Stimulated activated CD8-positive, alpha-beta memory T cell treated with anti-CD3 and anti-CD28 coated beads, Interleukin-7, amount 100 ng/mL, for 4 hours (primary cell): ENCODE measurements around the gene RCN2.
A peak's percentile ranks its signal among the peaks of the same experiment; 100 is the strongest.

ENCODE experiments used
- DNase-seq, 2 donors: peaks; one replicate each; pipeline ENCODE4 v3.0.0-alpha.2; 2020; ENCODE audit warnings: low read depth in 2 of 2

RCN2 gene

DNA sequence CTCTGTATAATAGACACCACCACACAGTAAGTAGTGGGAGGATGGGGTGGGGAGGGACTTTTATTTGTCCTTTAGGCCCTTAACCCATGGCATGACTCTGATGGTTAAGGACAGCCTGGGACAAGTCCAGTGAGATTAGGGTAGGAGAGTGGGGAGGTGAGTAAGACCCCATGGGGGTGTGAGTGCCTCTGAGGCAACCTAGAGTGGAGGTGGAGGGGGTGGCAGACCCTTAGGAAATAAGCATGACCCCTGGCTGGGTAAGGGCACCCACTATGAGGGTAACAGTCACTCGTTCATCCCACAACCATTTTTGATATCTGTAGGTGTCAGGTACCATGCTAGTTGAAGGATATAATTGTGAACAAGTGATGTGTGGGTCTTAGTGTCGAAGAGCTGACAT lies 42.4 kb downstream of the RCN2 start:
- no peak for DNase-seq

DNA sequence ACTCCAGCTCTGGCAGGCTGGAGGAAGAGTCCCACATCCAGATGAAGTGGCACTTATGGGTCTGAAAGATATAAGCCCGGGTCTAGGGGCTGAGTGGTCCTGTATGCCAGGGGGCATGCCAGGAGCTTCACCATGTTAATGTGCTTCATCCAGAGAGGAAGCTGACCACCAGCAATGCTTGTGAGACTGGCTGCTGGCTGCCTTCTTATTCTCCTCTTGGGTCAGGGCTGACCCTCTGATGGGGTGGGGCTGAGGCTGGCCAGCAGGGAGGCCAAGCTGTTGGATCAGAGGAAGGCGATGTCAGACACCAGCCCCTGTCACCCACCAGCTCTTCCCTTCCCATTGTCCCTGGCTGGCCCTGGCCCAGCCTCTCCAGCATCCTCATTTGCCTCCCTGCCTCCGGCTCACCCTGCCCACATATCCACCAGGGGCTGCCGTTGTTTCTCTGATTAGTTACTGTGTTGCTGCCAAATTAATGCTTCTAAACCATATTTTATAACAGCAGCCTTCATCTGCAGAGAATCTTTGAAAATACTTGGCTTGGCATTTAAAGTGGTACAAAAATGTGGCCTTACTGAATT lies 43.0 kb downstream of the RCN2 start:
- DNase-seq: no peak

DNA sequence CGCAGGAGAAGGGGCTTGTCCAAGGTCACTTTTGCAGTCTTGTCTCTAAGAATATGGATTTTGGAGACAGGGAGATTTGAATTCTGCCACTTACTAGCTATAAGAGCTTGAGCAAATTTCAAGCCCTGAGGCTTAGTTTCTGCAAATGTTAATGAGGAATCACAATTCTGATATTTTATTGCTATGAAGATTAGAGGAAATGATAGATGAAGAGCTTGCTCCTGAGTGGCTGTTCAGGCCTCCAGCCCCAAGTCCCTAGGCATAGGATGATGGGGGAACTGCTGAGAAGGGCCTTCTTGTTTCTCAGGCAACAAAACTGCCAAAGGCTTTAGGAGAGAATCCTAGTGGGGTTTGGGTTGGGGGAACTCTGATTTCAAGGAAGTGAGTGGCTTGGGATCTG lies 44.6 kb downstream of the RCN2 start:
- no peak for DNase-seq

DNA sequence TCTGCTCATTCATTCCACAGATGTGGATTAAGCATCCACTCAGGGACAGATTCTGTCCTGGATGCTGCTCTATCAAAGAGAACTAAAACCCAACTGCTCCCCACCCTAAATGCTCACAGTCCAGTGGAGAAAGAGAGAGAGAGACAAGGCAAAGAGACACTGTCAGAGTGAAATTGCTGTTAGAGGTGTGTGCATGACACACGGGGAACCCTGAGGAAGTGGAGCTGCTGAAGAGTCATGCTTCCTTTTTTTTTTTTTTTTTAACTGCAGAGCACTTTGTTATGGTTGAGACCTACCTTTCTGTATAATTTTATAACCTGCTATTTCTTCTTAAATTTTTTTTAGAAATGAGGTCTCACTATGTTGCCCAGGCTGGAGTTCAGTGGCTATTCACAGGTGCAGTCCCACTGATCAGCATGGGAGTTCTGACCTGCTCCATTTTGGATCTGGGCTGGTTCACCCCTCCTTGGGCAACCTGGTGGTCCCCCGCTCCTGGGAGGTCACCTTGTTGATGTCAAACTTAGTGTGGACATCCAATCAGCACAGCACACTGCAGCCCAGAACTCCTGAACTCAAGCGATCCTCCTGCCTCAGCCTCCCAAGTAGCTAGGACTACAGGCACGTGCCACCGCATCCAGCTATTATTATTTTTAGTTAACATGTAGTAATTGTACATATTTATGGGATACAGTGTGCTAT lies 45.2 kb downstream of the RCN2 start:
- DNase-seq: no peak

DNA sequence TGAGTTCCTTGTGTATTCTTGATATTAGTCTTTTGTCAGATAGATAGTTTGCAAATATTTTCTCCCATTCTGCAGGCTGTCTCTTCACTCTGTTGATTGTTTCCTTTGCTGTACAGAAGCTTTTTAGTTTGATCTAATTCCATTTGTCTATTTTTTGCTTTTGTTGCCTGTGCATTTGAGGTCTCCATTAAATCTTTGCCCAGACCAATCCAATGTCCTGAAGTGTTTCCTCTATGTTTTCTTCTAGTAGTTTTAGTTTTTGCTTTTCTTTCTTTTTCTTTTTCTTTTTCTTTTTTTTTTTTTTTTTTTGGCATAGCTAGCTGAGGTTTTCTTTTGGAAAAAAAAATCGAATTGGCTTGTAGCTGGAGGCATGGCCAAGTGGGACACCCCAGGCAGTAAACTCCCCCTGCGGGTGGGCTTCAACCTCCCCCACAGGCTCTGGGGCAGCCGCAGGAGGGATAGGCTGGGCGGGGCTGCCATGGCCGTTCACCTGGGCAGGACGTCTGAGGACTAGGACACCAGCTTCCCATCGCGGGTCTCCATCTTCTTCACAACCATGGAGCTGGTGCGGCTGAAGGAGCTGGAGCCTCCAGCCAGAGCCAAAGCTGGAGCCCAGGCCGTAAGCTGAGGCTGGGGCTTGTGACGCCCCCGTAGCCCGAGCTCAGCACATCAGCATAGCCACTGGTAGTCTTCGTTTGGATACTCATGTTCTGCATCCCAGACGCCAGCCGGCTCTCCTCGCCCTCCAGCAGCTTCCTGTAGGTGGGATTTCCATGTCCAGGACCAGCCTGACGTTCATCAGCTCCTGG lies 47.2 kb downstream of the RCN2 start:
- no peak for DNase-seq

DNA sequence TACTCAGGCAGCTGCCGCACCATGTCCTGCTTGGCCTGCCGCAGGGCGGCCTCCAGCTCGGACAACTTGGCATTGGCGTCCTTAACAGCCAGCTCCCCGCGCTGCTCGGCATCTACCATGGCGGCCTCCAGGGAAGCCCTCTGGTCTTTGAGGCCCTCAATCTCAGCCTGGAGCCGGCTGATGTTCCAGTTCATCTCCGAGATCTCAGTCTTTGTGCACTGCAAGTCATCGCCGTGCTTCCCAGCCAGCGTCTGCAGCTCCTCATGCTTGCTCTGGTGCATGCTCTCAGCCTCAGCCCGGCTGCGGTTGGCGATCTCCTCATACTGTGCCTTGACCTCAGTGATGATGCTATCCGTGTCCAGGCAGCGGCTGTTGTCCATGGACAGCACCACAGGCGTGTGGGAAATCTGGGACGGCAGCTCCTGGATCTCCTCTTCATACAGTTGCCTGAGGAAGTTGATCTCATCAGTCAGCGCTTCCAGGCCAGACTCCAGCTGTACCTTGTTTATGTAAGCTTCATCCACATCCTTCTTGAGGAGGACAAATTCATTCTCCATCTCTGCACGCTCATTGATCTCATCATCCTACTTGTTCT lies 47.9 kb downstream of the RCN2 start:
- no peak for DNase-seq

DNA sequence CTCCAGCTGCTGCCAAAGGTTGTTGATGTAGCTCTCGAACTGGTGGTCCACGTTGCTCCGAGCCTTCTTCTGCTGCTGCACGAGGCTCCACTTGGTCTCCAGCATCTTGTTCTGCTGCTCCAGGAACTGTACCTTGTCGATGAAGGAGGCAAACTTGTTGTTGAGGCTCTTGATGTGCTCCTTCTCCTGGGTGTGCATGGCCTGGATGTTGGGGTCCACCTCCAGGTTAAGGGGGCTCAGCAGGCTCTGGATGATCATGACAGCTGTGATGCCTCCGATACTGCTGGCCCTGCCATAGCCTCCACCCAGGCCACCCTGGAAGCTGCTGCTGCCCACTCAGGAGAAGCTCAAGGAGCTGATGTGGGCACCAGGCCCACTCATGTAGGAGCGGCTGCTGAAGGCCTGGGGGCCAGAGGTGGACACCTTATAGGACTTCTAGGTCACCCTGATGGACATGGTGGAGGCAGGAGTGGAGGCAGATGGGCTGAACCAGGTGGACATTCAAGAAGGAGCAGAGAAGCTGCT lies 48.5 kb downstream of the RCN2 start:
- no peak for DNase-seq

DNA sequence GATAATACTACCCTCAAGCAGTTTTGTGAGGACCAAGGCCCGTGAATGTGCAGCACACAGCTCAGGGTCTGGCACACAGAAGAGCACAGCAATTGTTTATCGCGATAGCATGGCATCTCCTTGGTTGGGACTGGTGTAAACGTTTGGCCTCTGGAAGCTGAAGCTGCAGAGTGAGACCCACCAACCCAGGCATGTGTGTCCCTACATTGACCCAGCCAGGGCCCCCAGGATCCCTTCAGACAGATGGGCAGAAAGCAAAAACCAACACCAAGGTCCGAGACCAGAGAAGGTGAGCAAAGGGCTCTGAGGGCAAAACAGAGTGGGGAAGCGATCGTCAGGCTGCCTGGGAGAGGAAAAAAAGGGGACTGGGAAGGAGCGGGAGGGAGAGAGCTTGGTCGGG lies 50.8 kb downstream of the RCN2 start:
- no peak for DNase-seq

DNA sequence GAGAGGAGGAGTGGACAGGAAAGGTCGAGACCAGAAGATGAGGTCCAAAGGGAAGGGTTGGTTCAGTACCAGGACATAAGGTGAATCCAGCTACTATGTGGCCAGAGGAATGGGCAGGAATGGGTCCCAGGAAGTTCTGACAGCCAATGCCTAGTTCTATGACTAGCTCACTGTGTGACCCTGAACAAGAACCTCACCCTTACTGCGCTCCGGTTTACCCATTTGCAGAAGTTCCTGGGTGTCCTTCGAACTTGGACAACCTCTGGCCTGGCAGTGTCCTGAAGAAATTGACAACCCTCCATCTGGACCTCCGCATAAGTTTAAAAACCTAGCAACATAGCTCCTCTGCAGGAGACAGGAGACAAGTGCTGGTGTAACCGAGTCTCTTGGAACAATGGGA lies 51.2 kb downstream of the RCN2 start:
- DNase-seq: no peak

DNA sequence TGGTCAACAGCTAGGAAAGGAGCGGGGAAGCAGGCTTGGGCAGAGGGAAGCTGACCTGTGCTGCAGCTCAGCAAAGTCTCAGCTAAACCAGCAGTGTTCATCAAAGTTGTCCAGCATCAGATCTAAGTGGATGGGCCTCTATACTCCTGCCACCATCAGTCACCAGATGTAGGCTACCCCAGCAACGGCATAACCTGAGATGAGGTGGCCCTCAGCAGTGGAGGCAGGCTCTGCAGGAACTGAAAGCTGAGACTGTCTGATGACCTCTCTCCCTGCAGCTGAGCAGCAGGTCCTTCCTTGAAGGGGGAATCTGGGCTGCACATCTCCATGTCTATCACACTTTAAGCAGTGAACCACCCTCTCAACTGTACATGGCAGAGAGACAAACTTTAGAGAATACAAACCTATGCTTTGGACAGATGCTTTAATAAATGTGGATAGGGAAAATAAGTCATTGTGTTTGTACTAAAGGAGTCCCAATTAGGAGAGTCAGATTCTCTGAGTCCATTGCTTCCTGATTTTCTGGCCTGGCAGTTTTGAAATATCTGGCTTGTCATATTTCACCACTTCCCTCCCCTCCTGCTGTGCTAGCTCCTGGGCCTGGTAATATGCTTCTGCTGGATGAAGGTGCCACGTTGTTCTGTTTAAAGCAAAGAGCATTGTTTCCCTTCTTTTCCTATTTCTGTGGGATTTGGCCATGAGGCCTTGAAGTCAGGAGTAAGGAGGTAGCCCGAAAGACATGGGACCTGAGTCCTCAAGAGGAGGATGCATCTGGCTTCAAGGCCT lies 52.2 kb downstream of the RCN2 start:
- no peak for DNase-seq

DNA sequence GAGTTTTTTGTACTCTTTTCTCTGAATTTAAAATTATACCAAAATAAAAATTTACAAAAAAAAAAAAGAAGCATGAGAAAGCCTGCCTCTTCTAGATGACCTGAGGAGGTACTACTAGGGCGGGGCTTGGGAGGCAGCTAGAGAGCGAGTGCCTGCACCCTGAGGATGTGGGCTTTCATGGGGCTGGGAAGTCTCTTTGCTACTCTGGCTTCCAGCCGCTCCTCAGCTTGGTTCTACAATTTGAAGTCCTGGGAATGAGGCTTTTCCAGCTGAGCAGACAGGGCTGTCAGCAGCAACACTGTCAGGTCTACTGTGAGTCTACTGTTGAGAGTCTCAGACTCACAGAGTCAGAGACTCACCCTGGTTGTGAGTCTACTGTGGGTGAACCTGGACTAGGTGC lies 55.2 kb downstream of the RCN2 start:
- DNase-seq: no peak

DNA sequence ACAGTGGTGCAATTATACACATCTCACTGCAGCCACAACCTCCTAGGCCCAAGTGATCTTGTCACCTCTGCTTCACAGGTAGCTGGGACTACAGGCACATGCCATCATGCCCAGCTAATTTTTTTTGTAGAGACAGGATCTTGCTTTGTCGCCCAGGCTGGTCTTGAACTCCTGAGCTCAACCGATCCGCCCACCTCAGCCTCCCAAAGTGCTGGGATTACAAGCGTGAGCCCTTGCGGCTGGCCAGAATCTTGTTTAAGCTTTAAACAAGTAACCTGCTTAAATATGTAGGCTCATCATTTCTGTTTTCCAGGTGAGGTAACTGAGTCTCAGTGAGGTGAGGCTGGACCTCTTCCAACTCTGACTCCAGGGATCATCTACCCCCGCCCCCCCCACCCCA lies 55.7 kb downstream of the RCN2 start:
- DNase-seq: no peak

DNA sequence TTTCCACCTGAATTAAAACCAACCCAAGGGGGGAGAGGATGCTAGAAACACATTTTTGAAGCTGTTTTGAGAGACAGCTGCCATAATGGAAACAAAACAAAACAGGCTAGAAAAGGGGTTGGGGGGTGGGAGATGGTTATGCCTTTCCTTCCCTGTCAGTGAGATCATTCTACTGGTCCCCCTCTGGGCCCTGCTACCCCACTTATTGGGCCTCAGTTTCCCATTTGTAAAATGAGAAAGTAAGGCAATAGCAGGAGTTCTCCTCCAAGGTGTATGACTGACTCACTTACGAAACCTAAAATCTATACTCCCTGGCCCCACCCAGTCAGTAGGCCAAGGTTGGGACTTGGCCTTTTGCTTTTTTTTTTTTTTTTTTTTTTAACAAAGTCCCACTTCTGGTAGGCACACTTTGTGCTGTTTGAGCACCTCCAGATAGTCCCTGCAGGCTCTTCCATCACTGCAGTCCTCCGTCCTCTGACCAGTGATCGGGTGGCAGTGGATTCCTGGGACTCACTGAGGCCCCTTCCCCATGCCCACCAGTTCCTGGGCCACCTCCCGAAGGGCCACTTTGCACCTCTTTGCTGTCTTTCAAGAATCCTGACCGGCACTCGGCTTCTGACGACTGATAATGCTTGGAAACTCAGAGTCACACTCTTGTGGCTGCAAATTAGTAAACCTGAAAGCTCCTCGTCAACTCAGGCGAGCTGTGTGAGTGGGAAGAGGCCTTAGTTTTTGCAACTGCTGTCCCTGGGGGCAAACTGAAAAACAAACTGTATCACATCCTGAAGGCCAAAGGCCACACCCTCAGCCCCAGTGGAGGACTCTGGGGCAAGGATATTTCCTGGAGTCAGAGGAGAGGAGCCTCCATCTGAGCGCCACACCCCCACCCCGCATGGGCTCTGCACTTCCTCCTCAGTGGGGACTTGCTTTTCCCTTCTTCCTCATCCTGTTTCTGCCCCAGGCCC lies 56.6 kb downstream of the RCN2 start:
- no peak for DNase-seq

DNA sequence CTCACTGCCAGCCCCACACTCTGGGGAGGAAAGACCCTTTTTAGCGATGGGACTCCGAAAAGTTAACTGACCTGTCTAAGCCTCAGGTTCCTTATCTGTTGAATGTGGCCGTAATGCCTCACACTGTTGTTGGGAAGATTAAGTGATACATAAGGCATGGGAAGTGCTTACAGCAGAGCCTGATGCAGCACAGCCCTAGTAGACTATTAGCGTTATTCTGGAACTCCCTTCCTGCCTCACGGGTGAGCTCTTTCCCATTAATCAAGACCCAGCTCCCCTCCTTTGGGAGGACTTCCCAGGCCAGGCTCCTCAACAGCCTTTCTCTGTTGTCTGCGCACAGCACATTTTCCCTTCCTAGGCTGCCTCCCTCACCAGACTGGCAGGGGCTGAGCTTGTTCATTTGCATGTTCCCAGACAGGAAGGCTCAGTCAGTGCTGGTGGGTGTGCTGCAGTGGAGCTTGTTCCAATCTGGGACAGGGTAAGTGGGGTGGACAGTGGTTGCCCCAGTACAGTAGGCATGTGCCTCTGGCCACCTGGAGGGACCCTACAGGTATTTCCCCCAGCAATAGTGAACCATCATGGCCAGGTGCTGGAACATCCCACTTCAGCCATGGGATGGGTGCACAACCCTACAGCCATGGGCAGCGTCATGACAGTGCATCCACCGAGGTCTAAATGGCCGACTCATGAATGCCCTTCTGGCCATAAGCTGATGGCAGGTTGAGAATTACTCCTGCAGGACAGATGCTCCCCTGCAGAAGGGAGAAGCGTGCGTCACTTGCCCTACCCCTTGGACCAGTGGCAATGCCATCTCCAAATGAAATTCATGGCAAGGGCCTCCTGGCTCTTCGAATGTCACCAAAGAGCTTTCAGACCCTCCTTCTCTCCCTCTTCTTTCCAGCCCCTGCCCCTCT lies 57.6 kb downstream of the RCN2 start:
- no peak for DNase-seq

DNA sequence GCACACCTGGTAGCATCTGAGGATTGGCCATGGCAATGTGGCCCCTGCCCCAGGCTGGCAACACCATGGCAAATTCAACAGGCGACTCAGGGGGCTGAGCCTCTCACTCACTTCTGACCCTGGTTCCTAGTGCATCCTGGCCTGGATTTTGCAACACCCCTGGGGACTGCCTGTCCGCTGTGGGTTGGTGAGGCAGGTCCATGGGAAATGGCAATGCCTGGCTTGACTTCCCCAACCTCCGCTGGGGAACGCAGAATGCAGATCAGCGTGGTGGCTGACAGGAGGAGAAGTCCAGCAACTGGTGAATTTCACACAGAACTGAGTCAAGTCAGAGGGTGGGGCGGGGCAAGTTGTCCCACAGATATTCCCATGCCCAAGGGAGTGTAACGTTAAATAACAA lies 59.5 kb downstream of the RCN2 start:
- DNase-seq: no peak

DNA sequence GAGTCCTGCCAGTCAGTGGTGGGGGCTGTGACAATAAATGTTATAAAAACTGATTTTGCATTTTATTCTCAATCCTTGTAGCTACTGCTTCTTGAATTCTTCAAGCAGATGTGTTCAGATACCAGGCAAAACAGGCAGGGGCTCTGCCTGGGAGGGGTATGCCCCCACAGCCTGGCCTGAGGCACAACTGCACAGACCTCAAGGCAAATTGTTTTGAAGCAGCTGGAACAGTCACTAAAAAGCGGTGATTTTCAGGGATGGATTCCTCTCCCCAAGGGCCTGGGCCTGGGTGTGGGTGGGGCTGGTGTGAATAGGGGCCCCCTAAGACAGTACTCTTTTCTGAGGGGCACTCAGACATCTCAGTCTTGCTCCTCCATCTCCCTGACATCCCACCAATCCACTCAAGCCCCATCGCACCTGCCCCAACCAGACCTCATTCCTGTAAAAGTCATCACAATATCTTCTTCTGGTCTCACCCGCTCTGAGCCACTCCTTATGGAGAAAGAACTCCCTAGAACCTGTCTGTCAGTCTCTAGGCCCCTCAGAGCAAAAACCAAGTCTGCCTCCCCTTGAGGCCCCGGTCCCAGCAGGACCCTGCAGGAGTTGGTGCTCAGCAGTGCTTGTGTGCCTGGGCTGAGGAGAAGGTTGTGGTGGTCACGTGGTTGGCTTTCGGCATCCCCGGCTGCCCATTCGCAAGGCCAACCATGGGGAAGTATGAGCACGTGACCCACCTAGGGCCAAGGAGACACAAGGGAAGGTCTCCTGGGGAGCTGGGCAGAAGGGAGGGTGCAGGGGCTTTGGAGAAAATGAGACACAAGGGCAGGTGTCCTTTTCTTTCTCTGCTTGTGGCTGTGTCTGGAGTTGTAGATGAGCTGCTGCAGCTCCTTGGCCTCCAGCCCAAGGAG lies 60.4 kb downstream of the RCN2 start:
- no peak for DNase-seq

DNA sequence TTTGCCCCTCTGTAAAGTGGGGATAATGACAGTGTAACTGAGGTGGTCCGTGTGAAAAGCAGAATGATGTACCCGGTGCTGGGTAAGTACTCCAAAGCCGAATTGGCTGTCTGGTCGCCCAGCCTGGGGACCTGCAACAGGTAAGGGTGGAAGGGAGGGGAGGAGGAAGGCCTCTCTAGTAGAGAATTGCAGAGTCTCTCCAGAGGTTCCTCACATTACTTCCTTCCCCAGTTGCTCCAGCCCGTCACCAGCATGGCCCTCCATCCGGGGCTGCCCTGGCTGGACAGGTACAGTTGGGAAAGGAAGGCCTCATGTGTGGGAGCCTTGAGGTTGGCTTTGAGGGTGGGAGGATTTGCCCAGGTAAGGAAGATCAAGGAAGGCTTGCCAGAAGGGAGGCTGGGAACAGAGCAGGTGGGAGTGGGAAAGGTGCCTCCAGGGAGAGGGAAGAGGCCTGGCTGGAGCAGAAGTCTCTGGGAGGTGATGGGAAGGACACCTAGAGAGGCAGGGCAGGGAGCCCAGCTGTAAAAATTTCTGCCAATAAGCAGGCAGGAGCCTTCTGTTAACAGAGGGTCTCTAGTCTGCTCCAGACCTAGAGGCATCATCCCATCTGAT lies 61.7 kb downstream of the RCN2 start:
- no peak for DNase-seq

DNA sequence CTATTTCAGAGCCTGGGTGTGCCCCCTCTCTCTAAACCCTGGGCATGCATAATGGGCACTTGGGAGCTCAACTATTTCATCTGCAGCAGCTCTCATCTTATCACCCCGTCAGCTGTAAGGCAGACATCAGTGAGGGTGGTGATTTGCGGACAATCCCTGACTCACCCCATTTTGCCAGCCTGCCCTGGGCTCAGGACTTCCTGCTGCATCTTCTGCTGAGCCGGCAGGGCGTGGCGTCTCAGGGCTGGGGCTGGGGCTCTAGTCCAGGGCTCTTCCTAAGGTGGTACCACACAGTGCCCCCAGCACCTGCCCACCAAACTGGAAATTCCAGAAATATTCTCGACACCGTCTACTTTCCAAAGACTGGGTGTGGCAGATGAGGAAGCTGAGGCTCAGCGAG lies 62.5 kb downstream of the RCN2 start:
- peak; percentile 28 to 56 for DNase-seq
